Spinal cord (tissue), 10 donors: ENCODE results near the gene ANO8. TPM values are rescaled to one million over a fixed set of nuclear protein-coding genes. Genes with fewer than 3 reads are reported as not detected.
"Not testable (repeated sequence)": the region's sequence is repeated elsewhere in the genome, so short reads cannot be mapped to it uniquely, and the experiment has no call there.

ENCODE experiments used
- DNase-seq, 6 donors: peaks; one replicate each; pipeline versions ENCODE4 v3.0.0 to v3.0.0-alpha.2; 2013 to 2015; ENCODE audit warnings: low spot score in 6 of 6, low read depth in 4 of 6
- H3K27ac ChIP-seq: one replicate; pipeline ENCODE4 v1.5.1; 2013; ENCODE audit warnings: low read depth, low read length, control low read depth
- H3K27me3 ChIP-seq: one replicate; pipeline ENCODE4 v1.6.1; 2013; ENCODE audit warnings: low read length; ENCODE audit not compliant: control insufficient read depth, insufficient read depth
- H3K36me3 ChIP-seq: one replicate; pipeline ENCODE4 v1.6.1; 2013; ENCODE audit warnings: low read length; ENCODE audit not compliant: control insufficient read depth, insufficient read depth
- H3K4me1 ChIP-seq: one replicate; pipeline ENCODE4 v1.6.1; 2013; ENCODE audit warnings: low read length; ENCODE audit not compliant: control insufficient read depth, insufficient read depth
- H3K4me3 ChIP-seq: one replicate; pipeline ENCODE4 v1.5.1; 2013; ENCODE audit warnings: low read depth, low read length, control low read depth
- H3K9me3 ChIP-seq: one replicate; pipeline ENCODE4 v1.6.1; 2013; ENCODE audit warnings: low read length; ENCODE audit not compliant: control insufficient read depth, insufficient read depth
- WGBS: methylation state at CpG from one replicate; pipeline ENCODE4 v1.1.5; 2013; ENCODE audit warnings: missing lambda C conversion rate; ENCODE audit not compliant: insufficient coverage; 5-methylcytosine and 5-hydroxymethylcytosine counted together
- polyA plus RNA-seq, 2 donors: library from polyadenylated mRNA; unstranded; fragments of 120-200 nt; gene quantifications; one replicate each; pipeline ENCODE4 v1.2.1, GENCODE V29; 2013; ENCODE audit not compliant: insufficient read length in 2 of 2
- total RNA-seq, 2 donors: library from RNA; depleted of rRNA in 1 of 2; stranded (reverse); fragments of 120-200 nt in 1 of 2; fragments of >200 nt in 1 of 2; gene quantifications; one replicate each; pipeline versions ENCODE4 v1.2.3 to v1.2.4, GENCODE V29; 2013 to 2014
- donor health status: healthy.

The ANO8 gene
- total and polyA plus RNA-seq, 4 donors = 12.9 to 77.6 (median 39.5) TPM

DNA sequence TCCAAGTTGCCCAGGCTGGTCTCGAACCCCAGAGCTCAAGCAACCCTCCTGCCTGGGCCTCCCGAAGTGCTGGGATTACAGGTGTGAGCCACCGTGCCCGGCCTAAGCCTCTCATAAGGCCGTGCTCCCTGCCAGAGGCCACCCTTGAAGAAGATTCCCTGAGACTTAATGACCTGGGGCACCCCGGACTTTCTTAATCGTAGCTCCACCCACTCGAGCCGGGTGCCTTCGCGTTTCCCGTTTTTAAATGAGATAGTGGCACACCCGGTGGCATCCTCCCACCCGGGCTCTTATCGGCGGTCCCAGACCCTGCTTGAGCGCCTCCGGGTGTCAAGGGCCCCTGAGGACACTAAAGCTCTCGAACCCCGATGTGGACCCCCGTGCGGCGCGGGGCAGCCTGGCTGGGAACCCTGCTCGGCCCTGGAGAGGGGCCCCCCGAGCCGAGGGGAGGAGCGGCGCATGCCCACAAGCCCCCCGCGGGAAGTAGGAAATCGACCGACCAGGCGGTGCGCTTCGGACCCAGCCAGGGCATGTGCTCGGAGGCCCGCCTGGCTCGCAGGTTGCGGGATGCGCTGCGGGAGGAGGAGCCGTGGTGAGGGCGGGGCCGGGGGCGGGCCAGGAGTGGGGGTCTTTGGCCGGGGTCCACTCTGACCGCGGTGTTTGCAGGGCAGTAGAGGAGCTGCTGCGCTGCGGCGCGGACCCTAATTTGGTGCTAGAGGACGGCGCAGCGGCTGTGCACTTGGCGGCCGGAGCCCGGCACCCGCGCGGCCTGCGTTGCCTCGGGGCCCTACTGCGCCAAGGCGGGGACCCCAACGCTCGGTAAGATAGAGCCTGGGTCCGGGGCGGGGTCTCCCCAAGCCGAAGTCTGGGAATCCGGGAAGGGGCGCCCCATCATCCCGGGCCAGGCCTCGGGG lies 53.0 kb downstream of the ANO8 start, which contains the start of gene ANKLE1:
ANKLE1 (plus strand) TSS at position 511 of the 914 bp plus-strand sequence; CDS start at position 531, 20 bp downstream.
- 9% methylated on average over 75 of the region's 75 CpGs for WGBS
- H3K27ac ChIP-seq = no peak within 1 kb of the TSS
- H3K27me3 ChIP-seq = peaks cover 15% of the 10 kb centered on the region
- H3K36me3 ChIP-seq = peaks cover 45% of the 10 kb centered on the region
- H3K4me1 ChIP-seq = peaks cover 17% of the 10 kb centered on the region
- DNase-seq = peak in 2 of 6 donors; percentile 49 to 50
- H3K4me3 ChIP-seq = peak within 1 kb of the TSS; percentile 24
- H3K9me3 ChIP-seq = no peaks in the 10 kb centered on the region

DNA sequence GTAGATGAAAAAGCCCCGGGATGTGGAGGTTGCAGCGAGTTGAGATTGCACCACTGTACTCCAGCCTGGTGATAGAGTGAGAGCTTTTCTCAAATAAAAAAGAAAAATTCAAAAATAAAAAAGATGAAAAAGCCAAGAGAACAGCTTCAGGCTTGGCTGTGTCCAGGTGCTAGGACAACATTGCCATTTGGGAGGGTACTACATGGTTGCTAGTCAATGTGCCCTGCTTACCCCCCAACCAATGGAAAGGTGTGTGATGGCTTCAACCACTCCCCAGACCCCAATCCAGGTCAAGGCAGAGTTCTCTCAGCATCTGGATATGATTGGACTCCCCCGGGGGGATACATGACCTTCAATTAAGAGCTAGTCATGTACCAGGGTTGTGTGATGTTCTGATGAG lies 55.2 kb downstream of the ANO8 start:
- Histone ChIP-seq H3K27ac (no peak overlapping the region), H3K27me3 (peaks cover 15% of the 10 kb centered on the region), H3K9me3 (no peaks in the 10 kb centered on the region), H3K4me3 (no peak overlapping the region), H3K4me1 (peaks cover 17% of the 10 kb centered on the region), H3K36me3 (peaks cover 54% of the 10 kb centered on the region)
- 100% methylated on average over 1 of the region's 3 CpGs for WGBS
- DNase-seq = no peak

DNA sequence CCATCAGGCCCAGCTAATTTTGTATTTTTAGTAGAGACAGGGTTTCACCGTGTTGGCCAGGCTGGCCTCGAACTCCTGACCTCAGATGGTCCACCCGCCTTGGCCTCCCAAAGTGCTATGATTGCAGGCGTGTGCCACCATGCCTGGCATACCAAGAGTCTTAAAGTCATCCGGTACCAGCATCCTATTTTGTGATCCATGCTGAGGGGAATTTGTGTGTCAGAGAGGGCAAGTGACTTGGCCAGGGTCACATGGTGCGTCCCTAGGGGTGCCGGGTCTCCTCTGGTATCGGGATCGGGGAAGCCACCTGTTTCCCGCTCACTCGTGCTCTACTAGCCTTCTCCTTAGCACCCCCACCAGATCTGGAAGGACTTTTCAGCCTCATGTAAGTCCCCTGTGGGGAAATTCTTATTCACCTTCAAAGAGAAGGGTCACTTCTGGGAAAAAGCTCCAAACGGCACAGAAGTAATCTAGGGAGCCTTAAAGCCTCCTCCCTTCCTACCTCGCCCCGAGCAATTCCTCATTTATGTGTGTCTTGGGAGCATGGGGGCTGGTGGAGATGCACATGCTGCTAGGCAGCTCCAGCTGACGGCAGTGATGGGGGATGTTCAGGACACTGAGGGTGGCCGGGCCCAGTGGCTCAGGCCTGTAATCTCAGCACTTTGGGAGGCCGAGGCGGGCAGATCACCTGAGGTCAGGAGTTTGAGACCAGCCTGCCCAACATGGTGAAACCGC lies 59.0 kb downstream of the ANO8 start:
- Histone ChIP-seq H3K27me3 (no peaks in the 10 kb centered on the region), H3K4me1 (no peaks in the 10 kb centered on the region), H3K9me3 (no peaks in the 10 kb centered on the region), H3K27ac (no peak overlapping the region), H3K4me3 (no peak overlapping the region), H3K36me3 (peaks cover 82% of the 10 kb centered on the region)
- DNase-seq = no peak
- 92% methylated on average over 15 of the region's 19 CpGs for WGBS

DNA sequence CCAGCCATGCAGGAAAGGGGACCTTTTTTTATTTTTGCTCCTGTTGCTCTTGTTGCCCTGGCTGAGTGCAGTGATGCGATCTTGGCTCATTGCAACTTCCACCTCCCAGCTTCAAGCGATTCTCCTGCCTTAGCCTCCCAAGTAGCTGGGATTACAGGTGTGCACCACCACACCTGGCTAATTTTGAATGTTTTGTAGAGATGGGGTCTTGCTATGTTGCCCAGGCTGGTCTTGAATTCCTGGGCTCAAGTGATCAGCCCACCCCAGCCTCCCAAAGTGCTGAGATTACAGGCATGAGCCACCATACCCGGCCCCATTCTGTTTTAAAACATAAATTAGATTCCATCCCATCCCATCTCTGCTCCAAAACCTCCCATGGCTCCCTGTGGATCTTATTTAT lies 59.8 kb downstream of the ANO8 start:
- H3K27me3 ChIP-seq, H3K4me1 ChIP-seq, DNase-seq, H3K27ac ChIP-seq, H3K4me3 ChIP-seq, H3K9me3 ChIP-seq: not testable (repeated sequence)
- peaks cover 88% of the 10 kb centered on the region for H3K36me3 ChIP-seq
- WGBS = no CpG with 5 or more reads among the region's 3 CpGs

Other genes starting within 250 kb of the ANO8 start
- 10 to 100 TPM; 13.3 to 27.1 TPM for gene USE1, start 119.5 kb downstream of the ANO8 start, total RNA-seq
- 10 to 100 TPM; 38.7 to 46.8 TPM for gene USE1, start 119.5 kb downstream of the ANO8 start, polyA plus RNA-seq
- 1 to 10 TPM; 3.9 to 9.8 TPM for gene OCEL1, start 108.6 kb downstream of the ANO8 start, total RNA-seq
- 10 to 100 TPM; 12.1 to 20.9 TPM for gene OCEL1, start 108.6 kb downstream of the ANO8 start, polyA plus RNA-seq
- gene NR2F6, start 88.9 kb downstream of the ANO8 start, total RNA-seq = 10 to 100 TPM in 1 of 2 donors, 1 to 10 TPM in 1; 8.9 to 33.6 TPM
- 10 to 100 TPM; 24.2 to 28.1 TPM for gene NR2F6, start 88.9 kb downstream of the ANO8 start, polyA plus RNA-seq
- gene USHBP1, start 70.1 kb downstream of the ANO8 start, total RNA-seq = 1 to 10 TPM; 2.1 to 5.5 TPM
- 1 to 10 TPM; 3.0 to 5.3 TPM for gene USHBP1, start 70.1 kb downstream of the ANO8 start, polyA plus RNA-seq
- 100 to 1,000 TPM in 1 of 2 donors, 10 to 100 TPM in 1; 60.1 to 107 TPM for gene BABAM1, start 67.4 kb downstream of the ANO8 start, total RNA-seq
- gene BABAM1, start 67.4 kb downstream of the ANO8 start, polyA plus RNA-seq = 100 to 1,000 TPM; 125 to 137 TPM
- under 1 TPM; 0.61 to 0.79 TPM for gene ANKLE1, start 53.0 kb downstream of the ANO8 start, total RNA-seq
- 1 to 10 TPM; 2.6 to 4.3 TPM for gene ANKLE1, start 53.0 kb downstream of the ANO8 start, polyA plus RNA-seq
- 10 to 100 TPM; 15.9 to 18.2 TPM for gene ABHD8, start 31.4 kb downstream of the ANO8 start, total RNA-seq
- 10 to 100 TPM; 34.6 to 35.6 TPM for gene ABHD8, start 31.4 kb downstream of the ANO8 start, polyA plus RNA-seq
- gene MRPL34, start 29.0 kb downstream of the ANO8 start, total RNA-seq = 10 to 100 TPM; 20.8 to 54.0 TPM
- gene MRPL34, start 29.0 kb downstream of the ANO8 start, polyA plus RNA-seq = 10 to 100 TPM; 80.7 to 81.3 TPM
- gene DDA1, start 25.3 kb downstream of the ANO8 start, total RNA-seq = 10 to 100 TPM; 23.6 to 32.8 TPM
- gene DDA1, start 25.3 kb downstream of the ANO8 start, polyA plus RNA-seq = 10 to 100 TPM; 80.1 to 84.8 TPM
- gene GTPBP3, start 2.7 kb upstream of the ANO8 start, total RNA-seq = 10 to 100 TPM; 11.5 to 13.0 TPM
- 10 to 100 TPM; 23.3 to 31.5 TPM for gene GTPBP3, start 2.7 kb upstream of the ANO8 start, polyA plus RNA-seq
- 10 to 100 TPM in 1 of 2 donors, 1 to 10 TPM in 1; 5.1 to 22.3 TPM for gene PLVAP, start 42.5 kb upstream of the ANO8 start, total RNA-seq
- gene PLVAP, start 42.5 kb upstream of the ANO8 start, polyA plus RNA-seq = 10 to 100 TPM in 1 of 2 donors, 1 to 10 TPM in 1; 7.5 to 12.0 TPM
- not detected for gene CCDC194, start 59.3 kb upstream of the ANO8 start, total RNA-seq
- gene CCDC194, start 59.3 kb upstream of the ANO8 start, polyA plus RNA-seq = not detected
- gene BST2, start 70.8 kb upstream of the ANO8 start, total RNA-seq = 10 to 100 TPM; 11.6 to 14.5 TPM
- 10 to 100 TPM; 13.0 to 14.4 TPM for gene BST2, start 70.8 kb upstream of the ANO8 start, polyA plus RNA-seq
- gene MVB12A, start 85.2 kb upstream of the ANO8 start, total RNA-seq = 10 to 100 TPM; 16.0 to 56.7 TPM
- 10 to 100 TPM; 47.2 to 55.5 TPM for gene MVB12A, start 85.2 kb upstream of the ANO8 start, polyA plus RNA-seq
- gene TMEM221, start 113.8 kb upstream of the ANO8 start, total RNA-seq = 1 to 10 TPM; 2.1 to 2.6 TPM
- gene TMEM221, start 113.8 kb upstream of the ANO8 start, polyA plus RNA-seq = 1 to 10 TPM; 2.5 to 4.2 TPM
- not detected for gene NXNL1, start 126.1 kb upstream of the ANO8 start, total RNA-seq
- not detected for gene NXNL1, start 126.1 kb upstream of the ANO8 start, polyA plus RNA-seq
- 10 to 100 TPM; 15.6 to 24.1 TPM for gene SLC27A1, start 135.7 kb upstream of the ANO8 start, total RNA-seq
- gene SLC27A1, start 135.7 kb upstream of the ANO8 start, polyA plus RNA-seq = 10 to 100 TPM; 32.1 to 47.5 TPM
- gene PGLS, start 176.8 kb upstream of the ANO8 start, total RNA-seq = 10 to 100 TPM; 23.9 to 91.9 TPM
- gene PGLS, start 176.8 kb upstream of the ANO8 start, polyA plus RNA-seq = 10 to 100 TPM; 99.4 to 99.8 TPM
- gene COLGALT1, start 220.8 kb upstream of the ANO8 start, total RNA-seq = 10 to 100 TPM; 24.3 to 41.0 TPM
- gene COLGALT1, start 220.8 kb upstream of the ANO8 start, polyA plus RNA-seq = 10 to 100 TPM; 38.6 to 64.5 TPM